HCT116 (cell line): ENCODE data around the gene RNASE9.

Experiments used
- ATF3 ChIP-seq: IDR thresholded peaks from 2 replicates; pipeline ENCODE4 v1.6.1; 2012
- CEBPB ChIP-seq: IDR thresholded peaks from 2 replicates; pipeline ENCODE4 v1.6.1; 2012; ENCODE audit warnings: low read depth
- CTCF ChIP-seq, 3 experiments: fragments of 200-600 bp in 1 of 3; sonication (generic) in 1 of 3; IDR thresholded peaks in 2 of 3; conservative IDR thresholded peaks in 1 of 3; 2 replicates each; pipeline ENCODE4 v1.5.1; 2012 to 2017; ENCODE audit warnings: low read depth in 2 of 3, low read length in 2 of 3, antibody characterized with exemption in 1 of 3, borderline replicate concordance in 1 of 3, control low read depth in 1 of 3, mild to moderate bottlenecking in 1 of 3, mixed read lengths in 1 of 3, mixed run types in 1 of 3, moderate library complexity in 1 of 3; ENCODE audit not compliant: insufficient read depth in 1 of 3
- EZH2 ChIP-seq: fragments of 200-600 bp; sonication (generic); IDR thresholded peaks from 2 replicates; pipeline ENCODE4 v1.6.1; 2017; ENCODE audit warnings: antibody characterized with exemption, mixed run types
- EZH2phosphoT487 ChIP-seq: fragments of 200-600 bp; IDR thresholded peaks from 2 replicates; pipeline ENCODE4 v1.6.1; 2018; ENCODE audit warnings: antibody characterized with exemption, borderline replicate concordance
- FOSL1 ChIP-seq: IDR thresholded peaks from 2 replicates; pipeline ENCODE4 v1.6.1; 2012; ENCODE audit warnings: low read depth
- POLR2A ChIP-seq: IDR thresholded peaks from 2 replicates; pipeline ENCODE4 v1.7.0; 2011; ENCODE audit warnings: borderline replicate concordance; ENCODE audit not compliant: insufficient read depth, insufficient read length; ENCODE audit errors: extremely low read depth
- RAD21 ChIP-seq: IDR thresholded peaks from 2 replicates; pipeline ENCODE4 v1.6.1; 2012; ENCODE audit warnings: low read depth, mild to moderate bottlenecking
- REST ChIP-seq: IDR thresholded peaks from 2 replicates; pipeline ENCODE4 v1.6.1; 2012; ENCODE audit warnings: low read depth
- SIN3A ChIP-seq: IDR thresholded peaks from 2 replicates; pipeline ENCODE4 v1.6.1; 2012; ENCODE audit warnings: low read depth
- SRF ChIP-seq: IDR thresholded peaks from 2 replicates; pipeline ENCODE4 v1.6.1; 2012; ENCODE audit warnings: low read depth
- ZBTB33 ChIP-seq: IDR thresholded peaks from 2 replicates; pipeline ENCODE4 v1.6.1; 2011; ENCODE audit warnings: mild to moderate bottlenecking, low read length, moderate library complexity; ENCODE audit not compliant: insufficient replicate concordance; ENCODE audit errors: extremely low read depth
- ZFX ChIP-seq: fragments of 450-650 bp; IDR thresholded peaks from 2 replicates; pipeline ENCODE4 v1.6.1; 2017
- ZNF274 ChIP-seq: fragments of 200-500 bp; sonication (Bioruptor generic); IDR thresholded peaks from 2 replicates; pipeline ENCODE4 v1.6.1; 2014; ENCODE audit warnings: mild to moderate bottlenecking, low read depth, low read length, inconsistent platforms

GRCh38 chr14:20597108-20597507 lies 36.3 kb upstream of the RNASE9 start:
- no peak for TF ChIP-seq CTCF (IDR thresholded peaks at IDR 0.05 in 2 of 3, conservative IDR thresholded peaks at IDR 0.05 in 1 of 3; ENCODE audit: borderline replicate concordance in 1 of 3, insufficient read depth in 1 of 3, low read depth in 2 of 3, low read length in 2 of 3)
- TF ChIP-seq EZH2, result no peak
- no peak for TF ChIP-seq SIN3A
- no peak for TF ChIP-seq REST
- TF ChIP-seq POLR2A, result no peak
- TF ChIP-seq SRF, result no peak
- TF ChIP-seq ZBTB33, result no peak
- TF ChIP-seq ZFX, result no peak
- TF ChIP-seq FOSL1, result no peak
- TF ChIP-seq CEBPB, result no peak
- no peak for TF ChIP-seq ZNF274
- TF ChIP-seq EZH2phosphoT487, result no peak
- no peak for TF ChIP-seq RAD21
- no peak for TF ChIP-seq ATF3
